Measurements from ENCODE around the gene LRRC61. TPM values are rescaled to one million over a fixed set of nuclear protein-coding genes. Genes with fewer than 3 reads are reported as not detected.

The LRRC61 gene
- polyA plus RNA-seq, 2 donors: 5.2 to 8.3 TPM

DNA sequence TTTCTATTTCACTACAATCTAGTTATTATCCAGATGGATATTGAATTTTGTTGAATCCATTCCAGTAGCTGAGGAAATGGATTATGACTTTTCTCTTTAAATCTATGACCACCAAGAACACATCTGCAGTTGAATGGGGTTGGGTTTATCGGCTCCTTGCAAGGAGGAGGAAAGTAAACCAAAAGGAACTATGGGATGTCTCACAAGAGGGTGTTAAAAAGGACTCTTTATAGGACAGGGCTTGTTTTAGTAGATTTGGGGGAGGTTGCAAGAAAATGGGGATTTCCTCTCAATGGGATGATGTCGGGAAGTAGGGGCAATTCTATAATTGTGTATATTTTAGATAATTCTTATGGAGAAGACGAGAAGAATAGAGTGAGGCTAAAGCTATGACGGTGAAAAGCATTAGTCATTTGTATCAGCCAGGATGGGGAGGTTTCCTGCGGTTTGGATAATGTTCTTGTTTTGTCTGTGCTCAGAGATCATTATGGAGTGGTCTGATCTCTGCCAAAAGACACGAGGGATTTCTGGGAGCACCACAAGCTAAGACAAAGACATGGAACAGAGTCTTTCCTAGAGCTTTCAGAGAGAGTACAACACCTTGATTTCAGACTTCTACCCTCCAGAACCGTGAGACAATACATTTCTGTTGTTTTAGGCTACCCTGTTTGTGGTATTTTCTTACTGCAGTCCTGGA lies 5.3 kb upstream of the LRRC61 start:
- Histone ChIP-seq H3K27me3 (ENCODE audit: control insufficient read depth in 1 of 2, insufficient read depth in 2 of 2, low read length in 2 of 2) (no peaks in the 10 kb centered on the region), H3K27ac (ENCODE audit: low read depth in 2 of 2, low read length in 1 of 2) (no peak overlapping the region), H3K36me3 (ENCODE audit: control insufficient read depth in 2 of 2, insufficient read depth in 2 of 2, low read length in 1 of 2) (no peaks in the 10 kb centered on the region), H3K4me3 (ENCODE audit: low read depth in 1 of 2, low read length in 2 of 2) (no peak overlapping the region), H3K9me3 (ENCODE audit: control insufficient read depth in 2 of 2, insufficient read depth in 1 of 2, low read depth in 1 of 2, low read length in 1 of 2) (no peaks in the 10 kb centered on the region), H3K4me1 (ENCODE audit: control insufficient read depth in 2 of 2, insufficient read depth in 2 of 2, low read length in 1 of 2) (peaks cover 0 to 8% of the 10 kb centered on the region in 2 donors)
- WGBS, 2 donors: 52 to 64% methylated on average over 7 of the region's 7 CpGs

DNA sequence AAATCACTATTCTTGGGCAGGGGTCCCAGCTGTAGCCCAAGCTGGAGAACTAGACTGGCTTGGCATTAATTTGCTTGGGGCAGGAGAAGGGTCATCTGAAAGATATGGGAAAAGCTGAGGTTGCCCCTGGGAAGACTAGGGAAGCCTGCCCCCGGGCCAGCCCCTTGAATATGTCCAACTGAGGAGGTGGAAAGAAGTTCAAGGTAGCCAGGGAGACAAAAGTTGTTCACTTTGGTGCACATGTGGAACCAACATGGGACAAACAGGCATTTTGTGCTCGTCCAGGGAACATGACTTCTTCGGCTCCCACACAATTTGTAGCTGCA lies 1.4 kb upstream of the LRRC61 start:
- H3K27me3 ChIP-seq (ENCODE audit: control insufficient read depth in 1 of 2, insufficient read depth in 2 of 2, low read length in 2 of 2): no peaks in the 10 kb centered on the region
- H3K4me3 ChIP-seq (ENCODE audit: low read depth in 1 of 2, low read length in 2 of 2): peak overlapping the region in 1 of 2 donors; percentile 82
- peak overlapping the region; percentile 45 to 65 for H3K27ac ChIP-seq (ENCODE audit: low read depth in 2 of 2, low read length in 1 of 2)
- no peaks in the 10 kb centered on the region for H3K9me3 ChIP-seq (ENCODE audit: control insufficient read depth in 2 of 2, insufficient read depth in 1 of 2, low read depth in 1 of 2, low read length in 1 of 2)
- peaks cover 0 to 16% of the 10 kb centered on the region in 2 donors for H3K4me1 ChIP-seq (ENCODE audit: control insufficient read depth in 2 of 2, insufficient read depth in 2 of 2, low read length in 1 of 2)
- 95 to 99% methylated on average over 3 of the region's 3 CpGs for WGBS, 2 donors
- peaks cover 0 to 2% of the 10 kb centered on the region in 2 donors for H3K36me3 ChIP-seq (ENCODE audit: control insufficient read depth in 2 of 2, insufficient read depth in 2 of 2, low read length in 1 of 2)

DNA sequence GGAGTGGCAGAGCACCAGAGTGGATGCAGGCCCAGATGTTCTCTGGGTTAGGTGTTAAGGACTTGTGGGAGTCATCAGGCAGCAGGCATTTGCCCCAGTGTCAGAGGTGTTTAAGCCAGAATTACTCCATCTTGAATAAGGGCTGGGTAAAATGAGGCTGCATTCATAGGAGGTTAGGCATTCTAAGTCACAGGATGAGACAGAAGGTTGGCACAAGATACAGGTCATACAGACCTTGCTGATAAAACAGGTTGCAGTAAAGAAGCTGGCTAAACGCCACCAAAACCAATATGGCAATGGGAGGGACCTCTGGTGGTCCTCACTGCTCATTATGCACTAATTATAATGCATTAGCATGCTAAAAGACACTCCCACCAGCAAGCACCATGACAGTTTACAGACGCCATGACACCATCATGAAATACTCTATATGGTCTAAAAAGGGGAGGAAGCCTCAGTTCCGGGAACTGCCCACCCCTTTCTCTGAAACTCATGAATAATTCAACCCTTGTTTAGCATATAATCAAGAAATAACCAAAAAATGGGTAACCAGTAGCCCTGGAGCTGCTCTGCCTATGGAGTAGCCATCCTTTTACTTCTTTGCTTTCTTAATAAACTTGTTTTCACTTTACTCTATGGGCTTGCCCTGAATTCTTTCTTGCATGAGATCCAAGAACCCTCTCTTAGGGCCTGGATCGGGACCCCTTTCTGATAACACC lies 882 bp upstream of the LRRC61 start:
- Histone ChIP-seq H3K27ac (ENCODE audit: low read depth in 2 of 2, low read length in 1 of 2) (peak overlapping the region; percentile 83 to 95), H3K4me1 (ENCODE audit: control insufficient read depth in 2 of 2, insufficient read depth in 2 of 2, low read length in 1 of 2) (peaks cover 0 to 16% of the 10 kb centered on the region in 2 donors)

DNA sequence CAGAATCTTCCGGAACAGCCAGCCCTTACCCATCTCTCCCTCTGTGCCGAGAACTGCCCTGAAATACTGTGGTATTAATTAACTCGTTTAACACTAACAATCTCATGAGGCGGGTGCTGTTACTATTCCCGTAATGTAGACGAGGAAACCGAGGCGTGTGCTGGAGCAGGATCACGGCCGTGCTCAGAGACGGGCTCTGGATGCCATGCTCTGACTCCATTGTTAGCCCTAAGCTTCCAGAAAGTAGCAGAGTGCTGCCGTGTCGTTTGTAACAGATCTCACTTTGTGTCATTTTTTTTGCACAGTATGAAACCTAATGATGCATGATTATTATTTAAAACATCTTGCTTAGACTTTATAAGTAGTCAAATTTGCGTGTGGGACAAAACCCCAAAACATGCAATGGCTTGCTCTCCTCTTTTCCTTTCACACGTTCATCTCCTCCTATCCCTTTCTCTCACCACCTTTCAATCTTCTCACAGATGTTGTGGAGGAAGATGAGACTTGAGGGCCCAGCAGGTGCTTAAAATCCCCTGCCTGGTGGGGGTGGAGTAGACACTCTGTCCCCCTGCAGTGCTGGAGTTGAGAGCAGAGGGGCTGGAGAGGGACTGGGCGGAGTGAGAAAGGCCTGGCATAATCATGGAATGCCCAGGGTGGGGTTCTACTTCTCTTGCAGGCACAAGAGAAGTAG lies 672 bp downstream of the LRRC61 start:
- Histone ChIP-seq H3K4me3 (ENCODE audit: low read depth in 1 of 2, low read length in 2 of 2) (peak overlapping the region; percentile 65 to 82), H3K27ac (ENCODE audit: low read depth in 2 of 2, low read length in 1 of 2) (peak overlapping the region; percentile 83 to 95), H3K9me3 (ENCODE audit: control insufficient read depth in 2 of 2, insufficient read depth in 1 of 2, low read depth in 1 of 2, low read length in 1 of 2) (no peaks in the 10 kb centered on the region), H3K4me1 (ENCODE audit: control insufficient read depth in 2 of 2, insufficient read depth in 2 of 2, low read length in 1 of 2) (peaks cover 0 to 16% of the 10 kb centered on the region in 2 donors), H3K27me3 (ENCODE audit: control insufficient read depth in 1 of 2, insufficient read depth in 2 of 2, low read length in 2 of 2) (no peaks in the 10 kb centered on the region), H3K36me3 (ENCODE audit: control insufficient read depth in 2 of 2, insufficient read depth in 2 of 2, low read length in 1 of 2) (peaks cover 0 to 9% of the 10 kb centered on the region in 2 donors)
- 11 to 13% methylated on average over 16 of the region's 16 CpGs for WGBS, 2 donors

More for the DNA sequence above, 882 bp upstream of the LRRC61 start:
- Histone ChIP-seq H3K27me3 (ENCODE audit: control insufficient read depth in 1 of 2, insufficient read depth in 2 of 2, low read length in 2 of 2) (no peaks in the 10 kb centered on the region), H3K36me3 (ENCODE audit: control insufficient read depth in 2 of 2, insufficient read depth in 2 of 2, low read length in 1 of 2) (peaks cover 0 to 3% of the 10 kb centered on the region in 2 donors), H3K4me3 (ENCODE audit: low read depth in 1 of 2, low read length in 2 of 2) (peak overlapping the region; percentile 65 to 82), H3K9me3 (ENCODE audit: control insufficient read depth in 2 of 2, insufficient read depth in 1 of 2, low read depth in 1 of 2, low read length in 1 of 2) (no peaks in the 10 kb centered on the region)
- 40 to 51% methylated on average over 4 of the region's 4 CpGs for WGBS, 2 donors

DNA sequence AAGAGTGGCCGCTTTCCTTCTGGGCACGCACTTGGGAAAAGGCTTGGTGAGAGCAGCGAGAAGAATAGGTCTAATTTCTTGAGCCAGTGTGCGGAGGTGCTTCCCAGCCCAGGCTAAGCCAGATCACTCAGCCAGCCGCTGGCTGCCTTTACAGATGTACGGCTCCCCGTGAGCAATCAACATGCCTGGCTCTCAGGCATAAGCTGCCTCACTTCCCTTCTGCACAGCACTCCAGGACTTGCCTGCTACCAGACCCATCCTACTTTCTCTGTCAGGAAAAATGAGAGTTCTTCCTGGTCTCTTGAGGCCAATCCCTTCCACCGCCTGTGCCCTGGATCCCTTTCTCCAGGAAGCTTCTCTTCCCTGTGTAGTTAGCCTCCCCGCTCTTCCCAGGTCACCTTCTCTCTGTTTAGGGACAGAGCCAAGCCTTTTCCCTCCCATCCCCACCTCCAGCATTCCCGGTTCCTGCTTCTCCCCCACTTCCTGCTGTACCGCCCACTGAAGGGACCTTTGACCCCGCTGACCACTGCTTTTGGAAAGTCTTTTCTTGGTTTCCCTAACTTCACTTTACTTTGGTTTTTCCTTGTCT lies 1.3 kb downstream of the LRRC61 start:
- Histone ChIP-seq H3K36me3 (ENCODE audit: control insufficient read depth in 2 of 2, insufficient read depth in 2 of 2, low read length in 1 of 2) (peaks cover 0 to 14% of the 10 kb centered on the region in 2 donors), H3K27me3 (ENCODE audit: control insufficient read depth in 1 of 2, insufficient read depth in 2 of 2, low read length in 2 of 2) (no peaks in the 10 kb centered on the region), H3K27ac (ENCODE audit: low read depth in 2 of 2, low read length in 1 of 2) (peak overlapping the region; percentile 83 to 95), H3K4me3 (ENCODE audit: low read depth in 1 of 2, low read length in 2 of 2) (peak overlapping the region; percentile 65 to 82), H3K4me1 (ENCODE audit: control insufficient read depth in 2 of 2, insufficient read depth in 2 of 2, low read length in 1 of 2) (peaks cover 0 to 17% of the 10 kb centered on the region in 2 donors), H3K9me3 (ENCODE audit: control insufficient read depth in 2 of 2, insufficient read depth in 1 of 2, low read depth in 1 of 2, low read length in 1 of 2) (no peaks in the 10 kb centered on the region)
- 37 to 44% methylated on average over 10 to 12 of the region's 12 CpGs for WGBS, 2 donors

DNA sequence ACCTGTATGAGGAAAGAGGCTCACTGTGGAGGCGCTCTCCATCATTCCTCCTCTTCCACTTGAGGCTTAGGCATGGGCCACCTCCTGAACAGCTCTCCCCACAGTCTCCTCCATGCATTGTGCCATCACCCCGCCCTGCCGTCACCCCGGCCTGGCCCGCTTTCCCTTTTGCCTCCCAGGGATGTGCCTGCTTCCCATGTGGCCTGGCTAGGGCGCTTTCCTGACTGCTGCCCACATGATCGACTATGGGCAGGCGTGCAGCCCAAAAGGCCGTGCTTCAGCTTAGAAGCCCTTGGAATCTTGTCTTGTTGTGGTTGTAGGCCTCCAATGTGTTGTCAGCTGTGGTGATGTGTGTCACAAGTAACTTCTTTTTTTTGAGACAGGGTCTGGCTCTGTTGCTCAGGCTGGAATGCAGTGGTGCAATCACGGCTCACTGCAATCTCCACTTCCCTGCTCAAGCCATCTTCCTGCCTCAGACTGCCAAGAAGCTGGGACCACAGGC lies 2.0 kb downstream of the LRRC61 start:
- Histone ChIP-seq H3K27me3 (ENCODE audit: control insufficient read depth in 1 of 2, insufficient read depth in 2 of 2, low read length in 2 of 2) (no peaks in the 10 kb centered on the region), H3K36me3 (ENCODE audit: control insufficient read depth in 2 of 2, insufficient read depth in 2 of 2, low read length in 1 of 2) (peaks cover 2 to 16% of the 10 kb centered on the region in 2 donors), H3K4me1 (ENCODE audit: control insufficient read depth in 2 of 2, insufficient read depth in 2 of 2, low read length in 1 of 2) (peaks cover 0 to 13% of the 10 kb centered on the region in 2 donors), H3K4me3 (ENCODE audit: low read depth in 1 of 2, low read length in 2 of 2) (no peak overlapping the region), H3K27ac (ENCODE audit: low read depth in 2 of 2, low read length in 1 of 2) (peak overlapping the region; percentile 8 to 37), H3K9me3 (ENCODE audit: control insufficient read depth in 2 of 2, insufficient read depth in 1 of 2, low read depth in 1 of 2, low read length in 1 of 2) (no peaks in the 10 kb centered on the region)
- 90 to 91% methylated on average over 10 of the region's 10 CpGs for WGBS, 2 donors

DNA sequence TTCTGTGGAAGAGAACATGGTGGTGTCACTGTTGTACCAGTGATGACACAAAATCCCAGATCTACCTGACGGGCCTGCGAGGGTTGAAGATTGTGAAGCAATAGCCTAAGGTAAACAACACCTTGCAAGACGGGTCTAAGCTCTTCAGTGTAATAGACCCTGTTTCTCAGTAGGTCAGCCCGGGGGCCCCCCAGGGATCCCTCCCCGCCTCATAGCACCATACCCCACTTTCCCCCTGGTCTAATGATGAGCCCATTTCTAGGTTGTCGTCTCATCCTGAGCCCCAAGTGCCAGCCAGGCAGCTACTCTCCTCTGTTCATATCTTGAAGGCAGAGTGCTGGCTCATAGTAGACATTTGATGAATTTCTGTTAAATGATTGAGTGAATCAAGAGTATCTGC lies 2.7 kb downstream of the LRRC61 start:
- peaks cover 8 to 20% of the 10 kb centered on the region in 2 donors for H3K36me3 ChIP-seq (ENCODE audit: control insufficient read depth in 2 of 2, insufficient read depth in 2 of 2, low read length in 1 of 2)
- WGBS, 2 donors: 91 to 93% methylated on average over 6 of the region's 6 CpGs
- no peaks in the 10 kb centered on the region for H3K9me3 ChIP-seq (ENCODE audit: control insufficient read depth in 2 of 2, insufficient read depth in 1 of 2, low read depth in 1 of 2, low read length in 1 of 2)
- no peaks in the 10 kb centered on the region for H3K27me3 ChIP-seq (ENCODE audit: control insufficient read depth in 1 of 2, insufficient read depth in 2 of 2, low read length in 2 of 2)
- no peak overlapping the region for H3K27ac ChIP-seq (ENCODE audit: low read depth in 2 of 2, low read length in 1 of 2)
- peaks cover 0 to 13% of the 10 kb centered on the region in 2 donors for H3K4me1 ChIP-seq (ENCODE audit: control insufficient read depth in 2 of 2, insufficient read depth in 2 of 2, low read length in 1 of 2)
- no peak overlapping the region for H3K4me3 ChIP-seq (ENCODE audit: low read depth in 1 of 2, low read length in 2 of 2)

DNA sequence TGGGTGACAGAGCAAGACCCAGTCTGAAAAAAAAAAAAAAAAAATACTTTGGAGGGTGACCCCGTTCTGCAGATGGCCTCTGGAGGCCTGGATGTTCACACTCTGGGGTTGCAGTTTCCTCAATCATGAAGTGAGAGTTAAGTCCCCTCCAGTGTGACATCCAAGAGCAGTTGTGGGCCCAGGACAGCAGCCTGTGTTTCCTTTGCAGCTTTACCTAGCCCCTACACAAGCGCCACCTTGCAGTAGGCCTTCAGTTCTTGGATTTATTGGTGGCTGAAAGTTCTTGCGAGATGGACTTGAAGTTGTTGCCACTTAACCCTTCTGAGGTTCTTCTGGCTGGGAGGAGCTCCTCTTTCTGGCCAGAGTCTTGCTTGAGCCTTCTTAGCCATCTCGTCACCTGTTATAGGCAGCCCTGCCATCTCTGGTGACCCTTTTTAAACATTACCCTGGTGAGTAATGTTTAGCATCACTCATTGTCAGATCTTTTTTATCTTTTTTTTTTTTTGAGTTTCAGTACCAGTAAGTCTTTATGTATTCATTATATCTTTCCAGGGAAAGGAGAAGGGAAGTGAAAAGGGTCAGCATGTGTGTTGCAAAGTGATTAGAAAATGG lies 3.6 kb downstream of the LRRC61 start:
- Histone ChIP-seq H3K4me3 (ENCODE audit: low read depth in 1 of 2, low read length in 2 of 2) (no peak overlapping the region), H3K27ac (ENCODE audit: low read depth in 2 of 2, low read length in 1 of 2) (no peak overlapping the region), H3K27me3 (ENCODE audit: control insufficient read depth in 1 of 2, insufficient read depth in 2 of 2, low read length in 2 of 2) (no peaks in the 10 kb centered on the region), H3K36me3 (ENCODE audit: control insufficient read depth in 2 of 2, insufficient read depth in 2 of 2, low read length in 1 of 2) (peaks cover 8 to 22% of the 10 kb centered on the region in 2 donors), H3K9me3 (ENCODE audit: control insufficient read depth in 2 of 2, insufficient read depth in 1 of 2, low read depth in 1 of 2, low read length in 1 of 2) (no peaks in the 10 kb centered on the region), H3K4me1 (ENCODE audit: control insufficient read depth in 2 of 2, insufficient read depth in 2 of 2, low read length in 1 of 2) (peaks cover 0 to 12% of the 10 kb centered on the region in 2 donors)
- WGBS, 2 donors: 90 to 92% methylated on average over 4 of the region's 4 CpGs

DNA sequence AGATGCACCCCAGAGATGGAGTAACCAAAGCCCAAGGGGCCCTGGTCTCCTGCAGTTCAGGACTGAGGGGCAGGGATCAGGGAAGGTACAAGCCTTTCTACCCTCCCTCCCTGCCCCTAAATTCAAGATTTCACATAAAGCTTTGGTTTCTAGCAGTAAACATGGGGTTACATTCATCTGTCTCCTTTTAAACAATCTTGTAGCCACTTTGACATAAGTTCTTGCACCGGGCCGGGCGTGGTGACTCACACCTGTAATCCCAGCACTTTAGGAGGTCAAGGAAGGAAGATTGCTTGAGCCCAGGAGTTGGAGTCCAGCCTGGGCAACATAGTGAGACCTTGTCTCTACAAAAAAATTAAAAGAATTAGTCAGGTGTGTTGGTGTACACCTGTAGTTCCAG lies 4.2 kb downstream of the LRRC61 start:
- no peaks in the 10 kb centered on the region for H3K27me3 ChIP-seq (ENCODE audit: control insufficient read depth in 1 of 2, insufficient read depth in 2 of 2, low read length in 2 of 2)
- H3K27ac ChIP-seq (ENCODE audit: low read depth in 2 of 2, low read length in 1 of 2): no peak overlapping the region
- peaks cover 0 to 9% of the 10 kb centered on the region in 2 donors for H3K4me1 ChIP-seq (ENCODE audit: control insufficient read depth in 2 of 2, insufficient read depth in 2 of 2, low read length in 1 of 2)
- no peaks in the 10 kb centered on the region for H3K9me3 ChIP-seq (ENCODE audit: control insufficient read depth in 2 of 2, insufficient read depth in 1 of 2, low read depth in 1 of 2, low read length in 1 of 2)
- no peak overlapping the region for H3K4me3 ChIP-seq (ENCODE audit: low read depth in 1 of 2, low read length in 2 of 2)
- peaks cover 8 to 22% of the 10 kb centered on the region in 2 donors for H3K36me3 ChIP-seq (ENCODE audit: control insufficient read depth in 2 of 2, insufficient read depth in 2 of 2, low read length in 1 of 2)
- 83 to 88% methylated on average over 3 of the region's 3 CpGs for WGBS, 2 donors
